ENCODE data around the gene COL6A1.

The COL6A1 gene

DNA sequence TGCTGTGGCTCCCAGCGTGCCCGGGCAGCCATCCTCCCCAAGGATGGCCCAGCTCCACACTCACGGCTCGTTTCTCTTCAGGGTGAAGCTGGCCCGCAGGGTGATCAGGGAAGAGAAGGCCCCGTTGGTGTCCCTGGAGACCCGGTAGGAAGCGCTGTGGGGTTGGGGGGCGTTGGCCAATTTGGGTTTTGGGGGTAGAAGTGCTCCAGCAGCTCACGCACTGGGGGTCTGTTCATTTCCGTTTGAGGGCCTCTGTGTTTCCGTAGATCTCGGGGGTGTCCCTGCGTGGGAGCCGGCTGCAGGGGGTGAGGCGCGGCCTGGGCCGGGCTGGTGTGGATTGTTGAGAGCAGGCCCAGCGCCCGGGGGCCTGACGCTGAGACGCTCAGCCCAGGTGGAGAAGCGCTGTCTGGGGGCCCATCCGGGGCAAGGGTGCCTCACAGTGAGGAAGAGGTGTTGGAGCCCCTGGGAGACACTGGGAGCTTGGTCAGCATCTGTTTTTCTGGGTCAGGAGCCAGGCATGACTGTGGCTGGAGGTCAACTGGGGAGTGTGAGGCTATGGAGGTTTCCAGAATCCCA is 12.6 kb downstream of the COL6A1 start:
- DNase-seq (ENCODE audit: low spot score): no peak

DNA sequence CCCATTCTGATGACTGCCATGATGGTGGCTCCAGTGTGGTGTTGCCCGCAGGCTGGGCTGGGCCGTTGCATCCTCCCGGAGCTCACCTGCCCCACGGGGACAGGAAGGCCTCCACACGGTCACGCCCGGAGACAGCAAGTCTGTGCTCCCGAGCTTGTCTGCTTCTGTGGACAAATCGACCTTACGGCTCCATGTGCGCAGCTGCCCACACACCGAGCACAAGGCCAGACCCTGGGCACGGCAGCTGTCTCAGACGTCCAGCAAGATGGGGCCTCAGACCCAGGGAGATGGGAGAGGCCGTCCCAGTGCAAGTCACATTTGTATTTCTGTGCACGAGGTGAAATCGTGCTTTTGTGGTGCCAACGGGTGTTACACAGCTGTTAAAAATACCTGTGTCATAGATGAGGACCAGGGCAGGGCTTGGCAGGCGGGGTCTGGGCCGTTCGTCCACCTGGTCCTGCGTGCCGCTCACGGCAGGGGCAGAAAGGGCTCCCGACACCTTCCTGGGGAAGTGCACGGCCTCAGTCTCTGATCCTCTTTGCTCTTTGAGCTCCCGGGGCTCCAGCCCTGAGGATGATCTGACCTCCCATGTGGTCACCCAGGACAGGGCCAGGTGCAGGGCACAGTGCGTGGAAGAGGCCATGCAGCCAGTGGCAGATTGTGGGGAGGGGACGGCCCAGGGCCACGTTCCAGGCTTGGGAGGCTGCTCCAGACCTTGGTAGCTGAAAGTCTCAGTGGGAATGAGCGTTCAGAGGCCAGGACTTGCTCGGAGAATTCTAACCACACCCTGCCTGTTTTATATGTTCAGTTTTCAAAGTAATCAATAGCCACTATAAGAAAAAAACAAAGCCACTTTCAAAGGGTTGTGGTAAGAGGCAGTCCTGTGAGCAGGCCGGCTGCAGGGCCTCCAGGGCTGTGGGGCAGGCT is 13.5 kb downstream of the COL6A1 start:
- DNase-seq (ENCODE audit: low spot score): no peak

DNA sequence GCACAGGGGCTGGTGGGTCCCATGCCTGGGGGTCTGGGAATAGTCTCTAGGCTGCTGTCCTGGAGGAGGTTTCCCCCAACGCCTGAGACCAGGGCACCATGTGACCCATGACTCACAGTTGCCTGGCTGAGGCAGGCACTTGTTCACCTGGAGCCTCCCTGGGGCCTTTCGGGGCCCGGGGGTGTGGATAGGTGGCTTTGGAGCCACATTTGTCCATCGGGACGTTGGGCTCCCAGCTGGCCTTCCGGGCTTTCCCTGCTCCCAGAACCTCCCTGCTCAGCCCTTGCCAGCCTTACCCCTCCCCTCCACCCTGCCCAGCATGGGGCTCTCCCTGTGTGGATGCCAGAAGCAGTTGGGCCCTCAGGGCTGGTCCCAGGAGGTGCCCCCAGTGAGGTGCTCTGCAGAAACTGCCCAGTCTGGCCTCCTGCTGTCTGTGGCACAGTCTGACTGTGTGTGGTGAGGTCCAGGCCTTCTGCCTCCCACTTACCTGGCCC is 14.2 kb downstream of the COL6A1 start:
- DNase-seq (ENCODE audit: low spot score): no peak

DNA sequence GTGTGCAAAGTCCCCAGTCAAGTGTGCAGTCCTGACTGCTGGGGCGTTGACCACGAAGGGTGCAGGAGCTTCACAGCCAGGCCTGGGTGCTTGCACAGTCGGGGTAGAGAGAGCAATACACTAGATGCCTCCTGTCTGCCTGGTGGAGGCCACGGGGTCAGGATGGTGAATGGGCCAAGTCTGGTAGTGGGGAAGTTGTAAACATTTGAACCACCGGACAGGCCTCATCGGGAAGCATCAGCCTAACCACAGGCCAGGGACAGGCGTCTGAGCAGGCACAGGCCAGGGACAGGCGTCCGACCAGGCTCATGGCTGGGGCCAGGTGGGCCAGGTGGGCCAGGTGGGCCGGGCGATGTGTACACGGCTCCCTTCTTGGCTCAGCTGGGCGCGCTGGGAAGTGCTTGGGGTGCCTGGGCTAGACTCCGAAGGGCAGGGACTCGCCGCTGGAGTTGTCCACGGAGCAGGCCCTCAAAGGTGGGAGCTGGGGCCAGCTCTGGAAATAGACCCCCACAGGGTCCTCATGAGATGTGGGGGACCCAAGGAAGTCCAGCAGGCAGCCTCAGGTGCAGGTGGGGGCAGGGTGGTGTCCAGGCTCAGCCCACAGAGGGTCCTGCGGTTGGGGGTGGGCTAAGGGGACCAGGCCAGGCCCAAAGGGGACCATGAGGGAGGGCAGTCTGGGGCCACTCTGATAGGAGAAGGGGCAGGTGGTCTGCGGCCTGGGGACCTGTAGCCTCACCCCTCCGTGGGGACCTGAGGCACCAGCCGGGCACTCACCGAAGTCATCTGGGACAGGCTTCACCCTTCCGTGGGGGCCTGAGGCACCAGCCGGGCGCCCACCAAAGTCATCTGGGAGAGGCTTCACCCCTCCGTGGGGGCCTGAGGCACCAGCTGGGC is 15.0 kb downstream of the COL6A1 start:
- no peak for DNase-seq (ENCODE audit: low spot score)

- no peak for DNase-seq (ENCODE audit: low spot score)
These were observed 15.6 kb downstream of the COL6A1 start for GRCh38 chr21:45997205-45997494.

GRCh38 chr21:45997495-45998275 is 16.1 kb downstream of the COL6A1 start:
- no peak for DNase-seq (ENCODE audit: low spot score)

DNA sequence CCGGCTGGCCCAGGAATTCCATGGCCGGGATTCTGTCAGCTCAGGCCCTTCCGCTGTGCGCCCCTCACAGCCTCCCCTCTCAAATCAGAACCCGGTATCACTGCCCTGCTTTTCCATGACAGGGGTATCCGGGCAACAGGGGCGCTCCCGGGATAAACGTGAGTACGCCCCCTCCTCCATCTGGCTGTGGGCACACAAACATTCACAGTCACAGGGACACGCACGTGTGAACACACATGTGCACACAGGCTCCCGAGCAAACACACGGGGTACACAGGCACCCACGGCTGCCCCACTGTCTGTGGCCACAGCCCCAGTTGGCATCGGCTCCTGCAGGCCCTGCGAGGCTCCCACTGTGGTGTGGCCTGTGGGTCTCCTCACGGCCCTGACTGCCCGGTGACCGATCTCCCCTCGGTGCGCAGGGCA is 16.7 kb downstream of the COL6A1 start:
- DNase-seq (ENCODE audit: low spot score): no peak

- no peak for DNase-seq (ENCODE audit: low spot score)
These were observed 17.5 kb downstream of the COL6A1 start for GRCh38 chr21:45998871-45999580.

GRCh38 chr21:45999581-46000181 is 18.1 kb downstream of the COL6A1 start:
- no peak for DNase-seq (ENCODE audit: low spot score)

GRCh38 chr21:46000182-46000730 is 18.7 kb downstream of the COL6A1 start:
- no peak for DNase-seq (ENCODE audit: low spot score)

DNA sequence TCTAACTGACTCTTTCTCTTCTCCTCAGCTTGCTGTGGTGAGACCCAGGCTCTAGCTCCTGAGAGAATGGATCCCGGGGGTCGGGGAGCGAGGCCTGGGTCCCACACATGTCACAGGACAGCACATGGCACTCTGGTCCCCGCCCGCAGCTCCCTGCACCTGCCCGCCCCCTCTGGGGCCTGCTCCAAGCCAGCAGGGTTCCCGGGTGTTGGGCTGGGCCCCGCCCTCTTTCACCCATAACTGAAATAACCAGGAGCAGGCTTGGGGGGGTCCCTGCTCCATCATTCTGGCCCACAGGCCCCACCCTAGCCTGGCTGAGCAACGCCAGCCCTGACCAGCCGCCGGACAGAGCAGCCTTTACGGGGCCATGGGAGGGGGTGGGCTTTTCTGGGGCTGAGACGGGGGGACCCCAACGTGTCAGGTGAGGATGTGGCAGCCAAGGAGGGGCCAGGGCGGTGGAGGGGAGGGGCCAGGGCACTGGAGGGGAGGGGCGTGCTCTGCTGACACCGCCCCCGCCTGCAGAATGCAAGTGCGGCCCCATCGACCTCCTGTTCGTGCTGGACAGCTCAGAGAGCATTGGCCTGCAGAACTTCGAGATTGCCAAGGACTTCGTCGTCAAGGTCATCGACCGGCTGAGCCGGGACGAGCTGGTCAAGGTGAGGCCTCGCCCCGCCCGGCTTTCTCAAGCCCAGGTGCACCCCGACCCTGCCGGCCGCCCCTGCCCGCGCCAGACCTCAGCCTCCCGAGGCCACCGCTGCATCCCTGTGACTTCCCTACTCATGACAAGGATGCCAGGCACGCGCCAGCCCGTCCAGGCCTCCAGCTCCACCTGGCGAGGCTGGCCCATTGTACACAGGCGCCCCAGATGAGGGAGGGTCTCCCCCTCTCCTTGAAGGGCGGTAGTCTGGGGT is 19.4 kb downstream of the COL6A1 start:
- DNase-seq (ENCODE audit: low spot score): no peak

DNA sequence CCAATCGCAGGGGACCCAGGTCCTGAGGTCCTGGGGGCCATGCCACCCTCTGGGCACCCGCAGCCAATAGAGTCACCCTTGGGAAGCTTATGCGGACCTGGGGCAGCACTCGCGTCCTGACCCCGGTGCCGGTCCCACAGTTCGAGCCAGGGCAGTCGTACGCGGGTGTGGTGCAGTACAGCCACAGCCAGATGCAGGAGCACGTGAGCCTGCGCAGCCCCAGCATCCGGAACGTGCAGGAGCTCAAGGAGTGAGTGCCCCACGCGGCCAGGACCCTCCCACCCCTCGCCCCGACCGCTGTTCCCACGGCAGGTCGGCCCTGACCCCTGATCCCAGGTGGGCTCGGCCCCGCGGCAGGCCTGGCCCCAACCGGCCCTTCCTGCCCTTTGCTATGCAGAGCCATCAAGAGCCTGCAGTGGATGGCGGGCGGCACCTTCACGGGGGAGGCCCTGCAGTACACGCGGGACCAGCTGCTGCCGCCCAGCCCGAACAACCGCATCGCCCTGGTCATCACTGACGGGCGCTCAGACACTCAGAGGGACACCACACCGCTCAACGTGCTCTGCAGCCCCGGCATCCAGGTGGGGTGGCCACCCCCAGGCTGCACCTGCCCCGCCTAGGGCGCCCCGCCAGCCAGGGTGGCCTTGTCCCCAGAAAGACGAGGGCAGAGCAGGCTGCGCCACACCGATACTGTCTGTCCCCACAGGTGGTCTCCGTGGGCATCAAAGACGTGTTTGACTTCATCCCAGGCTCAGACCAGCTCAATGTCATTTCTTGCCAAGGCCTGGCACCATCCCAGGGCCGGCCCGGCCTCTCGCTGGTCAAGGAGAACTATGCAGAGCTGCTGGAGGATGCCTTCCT is 20.5 kb downstream of the COL6A1 start:
- no peak for DNase-seq (ENCODE audit: low spot score)

GRCh38 chr21:46002841-46003574 is 21.4 kb downstream of the COL6A1 start:
- DNase-seq (ENCODE audit: low spot score): no peak

- DNase-seq (ENCODE audit: low spot score): no peak
These were observed 22.0 kb downstream of the COL6A1 start for GRCh38 chr21:46003575-46004007.

DNA sequence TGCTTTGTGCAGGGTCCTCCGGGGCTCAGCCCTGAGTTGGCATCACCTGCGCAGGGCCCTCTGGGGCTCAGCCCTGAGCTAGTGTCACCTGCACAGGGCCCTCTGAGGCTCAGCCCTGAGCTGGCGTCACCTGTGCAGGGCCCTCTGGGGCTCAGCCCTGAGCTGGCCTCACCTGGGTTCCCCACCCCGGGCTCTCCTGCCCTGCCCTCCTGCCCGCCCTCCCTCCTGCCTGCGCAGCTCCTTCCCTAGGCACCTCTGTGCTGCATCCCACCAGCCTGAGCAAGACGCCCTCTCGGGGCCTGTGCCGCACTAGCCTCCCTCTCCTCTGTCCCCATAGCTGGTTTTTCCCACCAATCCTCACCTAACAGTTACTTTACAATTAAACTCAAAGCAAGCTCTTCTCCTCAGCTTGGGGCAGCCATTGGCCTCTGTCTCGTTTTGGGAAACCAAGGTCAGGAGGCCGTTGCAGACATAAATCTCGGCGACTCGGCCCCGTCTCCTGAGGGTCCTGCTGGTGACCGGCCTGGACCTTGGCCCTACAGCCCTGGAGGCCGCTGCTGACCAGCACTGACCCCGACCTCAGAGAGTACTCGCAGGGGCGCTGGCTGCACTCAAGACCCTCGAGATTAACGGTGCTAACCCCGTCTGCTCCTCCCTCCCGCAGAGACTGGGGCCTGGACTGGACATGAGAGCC is 22.7 kb downstream of the COL6A1 start:
- DNase-seq (ENCODE audit: low spot score): no peak

- no peak for DNase-seq (ENCODE audit: low spot score)
These were observed 23.5 kb downstream of the COL6A1 start for GRCh38 chr21:46005081-46005480.

GRCh38 chr21:46005481-46005881 is 23.9 kb downstream of the COL6A1 start:
- no peak for DNase-seq (ENCODE audit: low spot score)

Data from D341Med (cell line).